Transverse colon (tissue), 4 donors: ENCODE data around the gene POLR2E.

Experiments used
- EP300 ChIP-seq: sonication (generic); formaldehyde crosslinking; IDR thresholded peaks from one replicate; pipeline ENCODE4 v1.6.1; 2017; ENCODE audit warnings: antibody characterized with exemption, low read depth
- POLR2A ChIP-seq: fragments of 450-650 bp; IDR thresholded peaks from one replicate; pipeline ENCODE4 v1.6.1; 2016; ENCODE audit warnings: antibody characterized with exemption, mild to moderate bottlenecking, moderate library complexity
- POLR2AphosphoS5 ChIP-seq, 3 donors: sonication (generic); formaldehyde crosslinking; IDR thresholded peaks; one replicate each; pipeline ENCODE4 v1.6.1; 2016; ENCODE audit warnings: antibody characterized with exemption in 3 of 3
- TF ChIP-seq, protein P1 (sequence below), 5 experiments: fragments of 200-600 bp in 3 of 5; fragments of 450-650 bp in 2 of 5; sonication (generic) in 3 of 5; IDR thresholded peaks; 1 replicate in 2 of 5; 2 replicates in 3 of 5; pipeline ENCODE4 v1.5.1; 2016 to 2017; ENCODE audit warnings: antibody characterized with exemption in 5 of 5, inconsistent platforms in 3 of 5, mild to moderate bottlenecking in 2 of 5, moderate library complexity in 1 of 5

DNA sequence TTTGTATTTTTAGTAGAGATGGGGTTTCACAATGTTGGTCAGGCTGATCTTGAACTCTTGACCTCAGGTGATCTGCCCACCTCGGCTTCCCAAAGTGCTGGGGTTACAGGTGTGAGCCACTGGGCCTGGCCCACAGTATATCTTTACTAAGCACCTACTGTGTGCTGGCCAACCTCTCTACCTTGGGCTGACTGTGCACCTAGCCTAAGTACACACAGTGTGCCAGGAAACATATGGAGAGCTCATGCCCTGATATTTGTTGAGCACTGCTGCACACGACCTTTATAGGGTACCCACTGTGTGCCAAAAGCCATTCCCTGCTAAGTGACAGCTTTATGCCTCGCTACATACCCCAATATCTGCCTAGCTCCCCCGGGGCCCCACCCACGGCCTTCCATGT, 34.5 kb downstream of the POLR2E start:
- TF ChIP-seq POLR2AphosphoS5 (IDR thresholded peaks at IDR 0.05) (no peak), POLR2A (no peak), EP300 (no peak)
- TF ChIP-seq, protein P1, sequence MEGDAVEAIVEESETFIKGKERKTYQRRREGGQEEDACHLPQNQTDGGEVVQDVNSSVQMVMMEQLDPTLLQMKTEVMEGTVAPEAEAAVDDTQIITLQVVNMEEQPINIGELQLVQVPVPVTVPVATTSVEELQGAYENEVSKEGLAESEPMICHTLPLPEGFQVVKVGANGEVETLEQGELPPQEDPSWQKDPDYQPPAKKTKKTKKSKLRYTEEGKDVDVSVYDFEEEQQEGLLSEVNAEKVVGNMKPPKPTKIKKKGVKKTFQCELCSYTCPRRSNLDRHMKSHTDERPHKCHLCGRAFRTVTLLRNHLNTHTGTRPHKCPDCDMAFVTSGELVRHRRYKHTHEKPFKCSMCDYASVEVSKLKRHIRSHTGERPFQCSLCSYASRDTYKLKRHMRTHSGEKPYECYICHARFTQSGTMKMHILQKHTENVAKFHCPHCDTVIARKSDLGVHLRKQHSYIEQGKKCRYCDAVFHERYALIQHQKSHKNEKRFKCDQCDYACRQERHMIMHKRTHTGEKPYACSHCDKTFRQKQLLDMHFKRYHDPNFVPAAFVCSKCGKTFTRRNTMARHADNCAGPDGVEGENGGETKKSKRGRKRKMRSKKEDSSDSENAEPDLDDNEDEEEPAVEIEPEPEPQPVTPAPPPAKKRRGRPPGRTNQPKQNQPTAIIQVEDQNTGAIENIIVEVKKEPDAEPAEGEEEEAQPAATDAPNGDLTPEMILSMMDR (IDR thresholded peaks at IDR 0.05) = no peak
